Caco-2 (cell line): Measurements from ENCODE around the gene CATSPER3. TPM values are rescaled to one million over a fixed set of nuclear protein-coding genes. Genes with fewer than 3 reads are reported as not detected.
A peak's percentile ranks its signal among the peaks of the same experiment; 100 is the strongest.

Source experiments
- BruUV-seq: library from RNA; stranded (reverse); fragments of 400-500 nt; replicated peaks from 2 replicates; lab custom pipeline; 2021; lab: Mats Ljungman, UMichigan
- CTCF ChIA-PET: fragments of 300-600 bp; sonication (Branson Sonifier 250); formaldehyde crosslinking; loops from one replicate; lab custom pipeline; 2022; ENCODE audit warnings: antibody characterized with exemption; lab: Charles Lee
- POLR2A ChIA-PET: fragments of 300-600 bp; sonication (Branson Sonifier 250); formaldehyde crosslinking; loops from one replicate; lab custom pipeline; 2022; ENCODE audit warnings: antibody characterized with exemption; lab: Charles Lee
- DNase-seq, 2 experiments: peaks; one replicate each; pipeline versions ENCODE4 v3.0.0 to v3.0.0-alpha.2; 2020 to 2022
- H3K27me3 ChIP-seq: replicated peaks from 2 replicates; pipeline ENCODE4 v1.6.0; 2011; ENCODE audit warnings: low read length; ENCODE audit not compliant: control insufficient read depth, insufficient read depth
- H3K36me3 ChIP-seq: 2 replicates; pipeline ENCODE4 v1.5.1; 2011; ENCODE audit warnings: low read length; ENCODE audit not compliant: control insufficient read depth, insufficient read depth
- H3K4me1 ChIP-seq: fragments of 250-450 bp; sonication (Bioruptor Pico); 2 replicates; pipeline ENCODE4 v1.5.1; 2020; ENCODE audit warnings: mild to moderate bottlenecking
- H3K4me3 ChIP-seq: 2 replicates; pipeline ENCODE4 v1.5.1; 2011; ENCODE audit warnings: low read depth, mild to moderate bottlenecking, control low read depth, low read length
- H3K9me3 ChIP-seq: fragments of 250-450 bp; sonication (Bioruptor Pico); 2 replicates; pipeline ENCODE4 v1.5.1; 2020; ENCODE audit warnings: mild to moderate bottlenecking, moderate library complexity
- H3K27ac Mint-ChIP-seq: one replicate; pipeline ENCODE4 v1.8.0; 2022; ENCODE audit warnings: mixed read lengths; ENCODE audit not compliant: unreplicated experiment
- H3K27me3 Mint-ChIP-seq: one replicate; pipeline ENCODE4 v1.8.0; 2022; ENCODE audit warnings: mixed read lengths; ENCODE audit not compliant: insufficient read depth, unreplicated experiment
- H3K36me3 Mint-ChIP-seq: one replicate; pipeline ENCODE4 v1.8.0; 2022; ENCODE audit warnings: mild to moderate bottlenecking, mixed read lengths; ENCODE audit not compliant: insufficient read depth, unreplicated experiment
- H3K4me1 Mint-ChIP-seq: one replicate; pipeline ENCODE4 v1.8.0; 2022; ENCODE audit warnings: low read depth, mixed read lengths; ENCODE audit not compliant: unreplicated experiment
- H3K4me3 Mint-ChIP-seq: one replicate; pipeline ENCODE4 v1.8.0; 2022; ENCODE audit warnings: mild to moderate bottlenecking, moderate library complexity, mixed read lengths; ENCODE audit not compliant: unreplicated experiment
- H3K9me3 Mint-ChIP-seq: one replicate; pipeline ENCODE4 v1.8.0; 2022; ENCODE audit warnings: mixed read lengths; ENCODE audit not compliant: unreplicated experiment
- intact Hi-C: fragments of 100-400 bp; cut with micrococcal nuclease; formaldehyde crosslinking; loops from one replicate; pipeline ENCODE4 v1.10.0; 2022; ENCODE audit not compliant: unreplicated experiment
- total RNA-seq: library from RNA; stranded (reverse); gene quantifications from 2 replicates; pipeline ENCODE4 v1.2.3, GENCODE V29; 2022
- TF ChIP-seq, protein P1 (sequence below), 2 experiments: fragments of 200-600 bp in 1 of 2; IDR thresholded peaks; 1 replicate in 1 of 2; 2 replicates in 1 of 2; pipeline versions ENCODE4 v1.5.1 to v1.8.0; 2011 to 2022; ENCODE audit warnings: antibody characterized with exemption in 1 of 2, control low read depth in 1 of 2, inconsistent platforms in 1 of 2, low read depth in 1 of 2, low read length in 1 of 2, mild to moderate bottlenecking in 1 of 2, moderate library complexity in 1 of 2; ENCODE audit not compliant: insufficient read depth in 1 of 2, severe bottlenecking in 1 of 2, unreplicated experiment in 1 of 2

Gene CATSPER3
- total RNA-seq, 1 experiment from 2014 or later, result 0.61 TPM

DNA sequence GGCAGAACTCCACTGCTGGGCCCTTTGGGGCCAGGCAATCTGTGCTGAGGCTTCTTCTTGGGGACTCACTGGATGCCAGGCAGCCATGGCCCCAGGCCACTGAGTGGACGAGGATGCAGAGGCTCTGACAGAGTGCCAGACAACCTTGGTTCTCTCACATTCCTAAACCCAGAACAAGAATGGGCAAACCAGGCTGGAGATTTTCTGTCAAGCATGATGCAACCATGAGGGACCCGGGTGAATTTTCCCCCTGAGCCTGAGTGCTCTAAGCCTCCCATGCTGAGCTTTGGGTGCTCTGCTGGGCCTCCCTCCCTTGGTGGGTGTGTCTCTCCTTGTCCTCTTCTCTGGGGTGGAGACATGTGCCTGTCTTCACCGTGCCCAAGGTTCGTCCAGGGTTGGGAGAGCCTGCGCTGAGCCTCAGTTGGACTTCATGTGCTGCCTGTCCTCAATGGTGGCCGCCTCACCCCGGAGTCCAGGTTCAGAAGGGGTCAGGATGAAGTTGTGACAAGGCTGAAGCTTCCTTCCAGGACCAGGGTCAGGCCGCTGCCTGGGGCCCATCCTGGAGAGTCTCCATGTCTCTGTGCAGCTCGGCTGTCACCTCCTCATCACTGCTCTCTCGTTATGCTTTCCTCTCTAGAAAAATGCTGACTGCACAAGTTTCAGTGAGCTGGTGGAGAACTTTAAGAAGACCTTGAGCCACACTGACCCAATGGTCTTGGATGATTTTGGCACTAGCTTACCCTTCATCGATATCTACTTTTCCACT lies 42.2 kb downstream of the CATSPER3 start:
- no peaks in the 10 kb centered on the region for H3K27me3 ChIP-seq
- Mint-ChIP-seq H3K9me3 (no peaks in the 10 kb centered on the region), H3K27ac (no peak overlapping the region), H3K4me1 (peaks cover 14% of the 10 kb centered on the region), H3K36me3 (peaks cover 5% of the 10 kb centered on the region), H3K27me3 (no peaks in the 10 kb centered on the region), H3K4me3 (no peak overlapping the region)
- H3K36me3 ChIP-seq, result no peaks in the 10 kb centered on the region; the same call in 1 of the 2 replicates
- no TSS peak for BruUV-seq
- H3K9me3 ChIP-seq, result no peaks in the 10 kb centered on the region
- CTCF ChIA-PET, result interaction anchor here (0.8 kb wide), 1 partner anchor 315 kb away, joined by 3 read pairs; no protein-coding TSS in a partner anchor
- intact Hi-C loops, result loop anchor here (5.0 kb wide), 1 partner anchor 322 kb away; no protein-coding TSS in a partner anchor
- peaks cover 4% of the 10 kb centered on the region; the same call in 1 of the 2 replicates for H3K4me1 ChIP-seq
- DNase-seq, result no peak
- POLR2A ChIA-PET, result interaction anchor here (0.6 kb wide), 1 partner anchor 130 kb away, joined by 4 read pairs; no protein-coding TSS in a partner anchor
- H3K4me3 ChIP-seq, result no peak overlapping the region
- TF ChIP-seq, protein P1, sequence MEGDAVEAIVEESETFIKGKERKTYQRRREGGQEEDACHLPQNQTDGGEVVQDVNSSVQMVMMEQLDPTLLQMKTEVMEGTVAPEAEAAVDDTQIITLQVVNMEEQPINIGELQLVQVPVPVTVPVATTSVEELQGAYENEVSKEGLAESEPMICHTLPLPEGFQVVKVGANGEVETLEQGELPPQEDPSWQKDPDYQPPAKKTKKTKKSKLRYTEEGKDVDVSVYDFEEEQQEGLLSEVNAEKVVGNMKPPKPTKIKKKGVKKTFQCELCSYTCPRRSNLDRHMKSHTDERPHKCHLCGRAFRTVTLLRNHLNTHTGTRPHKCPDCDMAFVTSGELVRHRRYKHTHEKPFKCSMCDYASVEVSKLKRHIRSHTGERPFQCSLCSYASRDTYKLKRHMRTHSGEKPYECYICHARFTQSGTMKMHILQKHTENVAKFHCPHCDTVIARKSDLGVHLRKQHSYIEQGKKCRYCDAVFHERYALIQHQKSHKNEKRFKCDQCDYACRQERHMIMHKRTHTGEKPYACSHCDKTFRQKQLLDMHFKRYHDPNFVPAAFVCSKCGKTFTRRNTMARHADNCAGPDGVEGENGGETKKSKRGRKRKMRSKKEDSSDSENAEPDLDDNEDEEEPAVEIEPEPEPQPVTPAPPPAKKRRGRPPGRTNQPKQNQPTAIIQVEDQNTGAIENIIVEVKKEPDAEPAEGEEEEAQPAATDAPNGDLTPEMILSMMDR (IDR thresholded peaks at IDR 0.05; ENCODE audit: insufficient read depth in 1 of 2, low read depth in 1 of 2, low read length in 1 of 2, severe bottlenecking in 1 of 2, unreplicated experiment in 1 of 2), result no peak

DNA sequence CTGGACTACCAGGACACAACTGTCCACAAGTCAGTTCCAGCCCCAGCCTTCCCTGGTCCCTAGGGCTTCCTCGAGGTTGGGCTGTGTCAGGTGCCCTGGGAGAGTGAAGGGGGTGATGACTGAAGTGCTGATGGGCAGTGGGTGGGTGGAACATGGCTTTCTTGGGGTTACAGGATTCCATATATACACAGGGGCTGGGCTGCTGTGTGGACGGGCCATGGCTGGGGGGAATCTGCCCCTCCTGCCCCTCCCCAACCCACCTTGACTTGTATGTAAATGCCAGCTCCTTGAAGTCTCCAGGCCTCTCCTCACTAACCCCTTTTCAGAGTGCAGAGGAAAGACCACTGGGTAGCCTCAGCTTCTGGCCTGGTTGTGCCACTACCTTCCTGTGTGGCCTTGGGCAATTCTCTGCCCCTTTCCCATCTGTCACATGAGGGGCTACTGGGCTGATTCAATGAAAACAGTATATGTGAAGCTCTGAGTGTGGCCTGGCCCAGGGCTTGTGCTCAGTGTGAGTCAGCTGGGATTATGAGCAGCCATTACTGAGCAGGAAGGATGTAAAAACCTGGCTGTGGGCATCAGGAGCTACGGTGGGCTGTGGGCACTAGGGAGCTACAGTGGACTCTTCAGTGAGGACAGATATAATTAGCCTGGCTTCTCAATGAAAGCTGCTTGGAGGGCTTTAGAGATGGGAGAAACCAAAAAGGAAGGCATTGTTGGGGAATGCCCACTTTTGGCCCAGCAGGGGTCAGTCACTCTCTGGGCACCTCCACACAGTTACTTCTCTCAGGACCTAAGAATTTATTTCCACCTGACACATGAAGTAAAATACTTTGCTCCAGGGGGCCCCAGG lies 43.0 kb downstream of the CATSPER3 start:
- intact Hi-C loops, result loop anchor here (1.0 to 5.0 kb wide), 2 partner anchors 181 to 322 kb away; no protein-coding TSS in a partner anchor
- CTCF ChIA-PET, result interaction anchor here (0.8 to 1.4 kb wide), 3 partner anchors 180 to 314 kb away, joined by 3 to 4 read pairs (median 3); no protein-coding TSS in a partner anchor

More for the DNA sequence above, 43.0 kb downstream of the CATSPER3 start:
- BruUV-seq, result no TSS peak
- Histone ChIP-seq H3K4me1 (peaks cover 4% of the 10 kb centered on the region; the same call in 1 of the 2 replicates), H3K9me3 (no peaks in the 10 kb centered on the region), H3K36me3 (no peaks in the 10 kb centered on the region; the same call in 1 of the 2 replicates), H3K27me3 (no peaks in the 10 kb centered on the region), H3K4me3 (no peak overlapping the region)
- no peaks in the 10 kb centered on the region for H3K9me3 Mint-ChIP-seq
- no peak overlapping the region for H3K27ac Mint-ChIP-seq
- POLR2A ChIA-PET, result no interaction called here
- H3K4me1 Mint-ChIP-seq, result peaks cover 14% of the 10 kb centered on the region
- TF ChIP-seq, protein P1 (IDR thresholded peaks at IDR 0.05; ENCODE audit: insufficient read depth in 1 of 2, low read depth in 1 of 2, low read length in 1 of 2, severe bottlenecking in 1 of 2, unreplicated experiment in 1 of 2), result peak; percentile 46 to 60
- no peaks in the 10 kb centered on the region for H3K27me3 Mint-ChIP-seq
- peaks cover 5% of the 10 kb centered on the region for H3K36me3 Mint-ChIP-seq
- H3K4me3 Mint-ChIP-seq, result no peak overlapping the region
- DNase-seq, result peak in 1 of 2 experiments; percentile 48
